Fibroblast of skin of left biceps (primary cell): ENCODE data around the gene SLC9A2.

Source experiments
- DNase-seq, 2 experiments: peaks; one replicate each; pipeline ENCODE4 v3.0.0-alpha.2; 2013; ENCODE audit warnings: low read depth in 2 of 2

The SLC9A2 gene

GRCh38 chr2:102672107-102672776 is 52.9 kb downstream of the SLC9A2 start:
- no peak for DNase-seq

- no peak for DNase-seq
Measured at GRCh38 chr2:102674370-102674769, 55.0 kb downstream of the SLC9A2 start.

- DNase-seq = no peak
Measured at GRCh38 chr2:102674836-102675235, 55.5 kb downstream of the SLC9A2 start.

GRCh38 chr2:102677244-102678215 is 58.2 kb downstream of the SLC9A2 start:
- peak in 1 of 2 experiments; percentile 0 for DNase-seq

- no peak for DNase-seq
Measured at GRCh38 chr2:102678442-102678841, 59.1 kb downstream of the SLC9A2 start.

GRCh38 chr2:102686479-102687439 is 67.4 kb downstream of the SLC9A2 start:
- DNase-seq = no peak

GRCh38 chr2:102690012-102690411 is 70.7 kb downstream of the SLC9A2 start:
- DNase-seq = no peak

- DNase-seq = no peak
Measured at GRCh38 chr2:102696463-102696862, 77.1 kb downstream of the SLC9A2 start.

GRCh38 chr2:102698369-102699111 is 79.2 kb downstream of the SLC9A2 start:
- no peak for DNase-seq

- no peak for DNase-seq
Measured at GRCh38 chr2:102703305-102703704, 84.0 kb downstream of the SLC9A2 start.

- no peak for DNase-seq
Measured at GRCh38 chr2:102703748-102704147, 84.4 kb downstream of the SLC9A2 start.

GRCh38 chr2:102704531-102704930 is 85.2 kb downstream of the SLC9A2 start:
- no peak for DNase-seq

- no peak for DNase-seq
Measured at GRCh38 chr2:102707796-102708695, 88.7 kb downstream of the SLC9A2 start.

GRCh38 chr2:102708847-102709559 is 89.7 kb downstream of the SLC9A2 start:
- DNase-seq = no peak

GRCh38 chr2:102717308-102718018 is 98.1 kb downstream of the SLC9A2 start:
- peak in 1 of 2 experiments; percentile 13 for DNase-seq

- no peak for DNase-seq
Measured at GRCh38 chr2:102718387-102719316, 99.3 kb downstream of the SLC9A2 start.

GRCh38 chr2:102724016-102724490 is 104.7 kb downstream of the SLC9A2 start:
- no peak for DNase-seq
